ENCODE data around the gene MACF1. TPM values are rescaled to one million over a fixed set of nuclear protein-coding genes. Genes with fewer than 3 reads are reported as not detected.

Gene MACF1
- total RNA-seq, 1 donor from 2014 or later = 657 TPM

- H3K27ac Mint-ChIP-seq (ENCODE audit: unreplicated experiment) = no peak overlapping the region
- no peaks in the 10 kb centered on the region for H3K36me3 Mint-ChIP-seq (ENCODE audit: unreplicated experiment)
- TF ChIP-seq CTCF (IDR thresholded peaks at IDR 0.05; ENCODE audit: partially characterized antibody, unreplicated experiment) = no peak
- H3K9me3 Mint-ChIP-seq (ENCODE audit: unreplicated experiment) = peaks cover 6% of the 10 kb centered on the region
- DNase-seq = no peak
- peaks cover 8% of the 10 kb centered on the region for H3K27me3 Mint-ChIP-seq (ENCODE audit: unreplicated experiment)
- H3K4me1 Mint-ChIP-seq (ENCODE audit: low read depth, unreplicated experiment) = peaks cover 16% of the 10 kb centered on the region
- no peak overlapping the region for H3K4me3 Mint-ChIP-seq (ENCODE audit: unreplicated experiment)
Measured at GRCh38 chr1:39195166-39196111, 9.1 kb upstream of the MACF1 start.

DNA sequence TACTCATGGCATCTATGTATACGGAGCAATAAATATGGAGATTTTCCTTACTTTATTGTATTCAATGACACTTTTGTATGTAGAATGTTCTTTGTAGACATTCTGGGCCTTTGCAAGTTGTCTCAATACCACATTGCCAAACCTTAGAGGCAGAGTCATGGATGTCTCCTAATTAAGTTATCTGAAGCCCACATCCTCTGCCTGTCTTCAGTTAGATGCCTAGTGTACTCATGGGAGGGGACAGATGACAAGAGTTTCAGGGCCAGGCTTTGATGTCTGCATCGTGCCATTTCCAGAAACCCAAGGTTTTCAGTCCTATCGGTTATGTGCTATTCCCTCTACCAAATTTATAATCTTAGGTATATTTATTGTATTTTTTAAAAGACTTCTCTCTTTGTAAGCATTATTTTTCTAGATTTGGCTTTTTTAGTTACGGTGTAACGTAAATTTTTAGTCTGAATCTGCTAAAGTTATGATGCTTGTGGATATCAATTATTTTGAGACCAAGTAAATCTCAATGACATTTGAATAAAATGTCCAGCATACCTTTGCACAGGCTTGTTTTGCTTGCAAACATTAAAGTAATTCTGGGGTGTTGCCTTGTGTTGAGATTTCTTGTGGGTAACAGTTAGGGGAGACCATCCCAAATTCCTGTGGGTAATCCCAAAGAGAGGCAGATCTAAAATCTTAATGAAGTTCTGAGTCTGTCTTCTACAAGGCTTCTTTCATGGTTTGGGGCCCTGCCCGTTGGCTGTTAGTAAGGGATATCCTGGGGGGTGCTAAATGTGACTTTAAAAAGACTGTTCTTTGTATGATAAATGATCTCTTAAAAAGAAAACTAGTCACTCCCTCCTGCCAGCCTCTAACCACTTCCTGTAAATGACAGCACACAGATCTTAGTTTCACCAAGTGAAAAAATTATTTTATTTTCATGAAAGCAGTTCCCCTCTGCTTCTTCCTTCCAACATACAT, 8.0 kb upstream of the MACF1 start:
- Mint-ChIP-seq H3K9me3 (ENCODE audit: unreplicated experiment) (peaks cover 3% of the 10 kb centered on the region), H3K4me1 (ENCODE audit: low read depth, unreplicated experiment) (peaks cover 10% of the 10 kb centered on the region), H3K27me3 (ENCODE audit: unreplicated experiment) (peaks cover 4% of the 10 kb centered on the region), H3K27ac (ENCODE audit: unreplicated experiment) (no peak overlapping the region), H3K4me3 (ENCODE audit: unreplicated experiment) (no peak overlapping the region), H3K36me3 (ENCODE audit: unreplicated experiment) (no peaks in the 10 kb centered on the region)
- no peak for TF ChIP-seq CTCF (IDR thresholded peaks at IDR 0.05; ENCODE audit: partially characterized antibody, unreplicated experiment)
- DNase-seq = no peak

DNA sequence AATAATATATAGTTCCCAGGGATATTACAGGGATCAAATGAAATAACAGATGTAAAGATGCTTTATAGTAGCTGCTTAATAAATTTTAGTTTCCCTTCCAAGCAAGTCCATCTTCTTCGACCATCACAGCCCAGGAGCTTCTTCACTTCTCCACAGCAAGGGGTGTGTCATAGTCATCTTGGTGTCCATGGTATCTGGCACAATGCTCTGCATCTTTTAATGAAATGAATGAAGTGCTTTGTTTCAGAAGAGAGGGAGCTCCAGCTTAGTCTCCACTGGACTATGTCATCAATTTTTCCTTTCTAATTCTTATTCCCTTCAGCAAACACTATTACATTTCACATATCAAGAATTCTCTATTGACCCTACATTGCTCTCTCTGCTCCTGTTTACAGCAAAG, 4.9 kb upstream of the MACF1 start:
- Mint-ChIP-seq H3K36me3 (ENCODE audit: unreplicated experiment) (no peaks in the 10 kb centered on the region), H3K4me1 (ENCODE audit: low read depth, unreplicated experiment) (peaks cover 17% of the 10 kb centered on the region), H3K27ac (ENCODE audit: unreplicated experiment) (no peak overlapping the region), H3K4me3 (ENCODE audit: unreplicated experiment) (no peak overlapping the region), H3K9me3 (ENCODE audit: unreplicated experiment) (peaks cover 3% of the 10 kb centered on the region), H3K27me3 (ENCODE audit: unreplicated experiment) (peaks cover 6% of the 10 kb centered on the region)
- DNase-seq = no peak
- no peak for TF ChIP-seq CTCF (IDR thresholded peaks at IDR 0.05; ENCODE audit: partially characterized antibody, unreplicated experiment)

GRCh38 chr1:39205102-39205780, 746 bp downstream of the MACF1 start:
- Mint-ChIP-seq H3K9me3 (ENCODE audit: unreplicated experiment) (no peaks in the 10 kb centered on the region), H3K4me3 (ENCODE audit: unreplicated experiment) (peak overlapping the region; percentile 54)
- DNase-seq = no peak

More at GRCh38 chr1:39205102-39205780, 746 bp downstream of the MACF1 start:
- Mint-ChIP-seq H3K27ac (ENCODE audit: unreplicated experiment) (peak overlapping the region; percentile 23), H3K36me3 (ENCODE audit: unreplicated experiment) (no peaks in the 10 kb centered on the region), H3K4me1 (ENCODE audit: low read depth, unreplicated experiment) (peaks cover 21% of the 10 kb centered on the region), H3K27me3 (ENCODE audit: unreplicated experiment) (peaks cover 6% of the 10 kb centered on the region)
- TF ChIP-seq CTCF (IDR thresholded peaks at IDR 0.05; ENCODE audit: partially characterized antibody, unreplicated experiment) = no peak
